ENCODE measurements around the gene C2CD2L.
"Not testable (repeated sequence)": the region's sequence is repeated elsewhere in the genome, so short reads cannot be mapped to it uniquely, and the experiment has no call there.

Gene C2CD2L

DNA sequence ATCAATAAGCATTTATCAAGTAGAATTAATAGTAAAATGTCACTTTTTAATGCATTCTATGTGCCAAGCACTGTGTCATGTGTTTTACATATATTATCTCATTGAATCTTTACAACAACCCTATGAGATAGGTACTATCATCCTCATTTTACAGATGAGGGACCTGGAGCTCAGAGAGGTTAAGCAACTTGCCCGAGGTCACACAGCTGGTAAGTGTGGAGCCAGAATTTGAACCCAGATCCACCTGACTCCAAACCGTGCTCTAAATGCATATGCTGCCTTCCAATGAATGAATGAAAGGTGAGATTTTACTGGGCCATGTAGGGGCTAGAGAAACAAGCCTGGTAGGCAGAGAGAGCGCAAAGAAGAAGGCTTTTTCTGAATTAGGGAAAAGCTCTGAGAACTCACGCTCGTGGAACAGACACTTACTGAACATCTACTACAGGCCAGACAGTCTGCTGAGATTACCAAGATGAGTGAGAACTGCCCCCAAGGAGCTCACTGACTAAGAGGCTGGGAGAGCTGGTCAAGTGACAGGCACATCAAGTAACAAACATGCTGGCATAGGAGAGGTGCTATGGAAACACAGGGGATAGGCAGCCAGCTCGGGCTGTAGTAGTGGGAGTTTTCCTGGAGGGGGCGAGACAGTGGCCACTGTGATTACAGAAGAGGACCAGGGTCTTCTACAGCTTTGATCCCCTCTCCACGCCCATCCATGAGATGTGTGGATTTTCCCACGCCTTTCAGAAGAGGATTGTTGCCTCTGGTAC, 46.1 kb downstream of the C2CD2L start:
- no peak for DNase-seq

DNA sequence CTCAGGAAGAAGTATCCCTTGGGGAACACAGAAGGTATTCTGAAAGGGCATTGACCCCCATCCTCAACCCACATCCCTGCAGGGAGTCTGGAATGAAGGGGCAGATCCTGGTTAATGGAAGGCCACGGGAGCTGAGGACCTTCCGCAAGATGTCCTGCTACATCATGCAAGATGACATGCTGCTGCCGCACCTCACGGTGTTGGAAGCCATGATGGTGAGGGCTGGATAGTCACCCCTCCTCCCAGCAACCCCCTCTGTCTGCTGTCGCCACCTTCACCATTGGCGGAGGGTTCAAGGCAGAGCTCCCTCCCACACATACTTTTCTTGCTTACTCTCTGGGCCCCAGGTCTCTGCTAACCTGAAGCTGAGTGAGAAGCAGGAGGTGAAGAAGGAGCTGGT, 47.0 kb downstream of the C2CD2L start:
- DNase-seq, result no peak

DNA sequence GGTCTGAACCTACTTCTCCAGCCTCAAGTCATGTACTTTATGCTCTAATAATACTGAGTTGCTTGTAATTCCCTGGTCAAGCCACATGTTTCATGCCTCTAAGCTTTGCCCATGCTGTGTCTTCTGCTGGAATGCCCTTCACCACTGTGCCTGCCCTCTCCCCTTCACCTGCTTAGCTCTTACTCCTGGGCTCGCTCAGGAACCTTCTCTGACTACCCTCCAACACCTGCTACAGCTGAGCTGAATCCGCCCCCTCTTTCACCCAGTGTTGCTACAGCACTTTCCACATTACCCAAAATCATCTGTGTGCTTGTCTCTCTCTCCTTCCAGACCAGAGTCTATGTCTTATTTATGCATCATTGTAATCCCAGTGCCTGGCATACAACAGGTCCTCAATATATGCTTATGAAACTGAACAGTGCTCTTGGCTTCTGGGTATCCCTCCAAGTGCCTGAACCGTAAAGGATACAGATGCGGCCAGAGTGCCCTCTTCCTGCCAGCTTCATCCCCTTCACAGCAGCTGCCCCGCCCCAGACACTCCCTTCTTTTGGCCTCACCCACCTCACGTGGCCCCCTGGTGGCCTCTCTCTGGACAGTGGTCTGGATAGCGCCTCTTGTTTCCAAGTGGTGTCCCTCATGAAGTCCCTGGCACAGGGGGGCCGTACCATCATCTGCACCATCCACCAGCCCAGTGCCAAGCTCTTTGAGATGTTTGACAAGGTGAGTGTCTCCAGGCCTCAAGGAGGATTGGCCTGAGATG, 48.8 kb downstream of the C2CD2L start:
- no peak for DNase-seq

DNA sequence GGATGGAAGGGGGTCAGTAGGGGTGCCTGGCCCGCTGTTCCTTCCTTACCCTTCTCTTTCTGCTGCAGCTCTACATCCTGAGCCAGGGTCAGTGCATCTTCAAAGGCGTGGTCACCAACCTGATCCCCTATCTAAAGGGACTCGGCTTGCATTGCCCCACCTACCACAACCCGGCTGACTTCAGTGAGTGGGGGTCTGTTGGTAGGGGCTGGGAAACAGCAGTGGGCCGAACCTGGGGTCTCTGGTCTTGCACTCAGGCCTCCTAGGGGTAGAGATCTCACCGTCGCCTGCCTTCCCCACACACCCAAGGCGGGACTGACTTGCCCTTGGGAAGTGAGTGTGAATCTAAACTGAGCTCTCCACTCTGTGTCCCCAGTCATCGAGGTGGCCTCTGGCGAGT, 49.4 kb downstream of the C2CD2L start:
- no peak for DNase-seq

DNA sequence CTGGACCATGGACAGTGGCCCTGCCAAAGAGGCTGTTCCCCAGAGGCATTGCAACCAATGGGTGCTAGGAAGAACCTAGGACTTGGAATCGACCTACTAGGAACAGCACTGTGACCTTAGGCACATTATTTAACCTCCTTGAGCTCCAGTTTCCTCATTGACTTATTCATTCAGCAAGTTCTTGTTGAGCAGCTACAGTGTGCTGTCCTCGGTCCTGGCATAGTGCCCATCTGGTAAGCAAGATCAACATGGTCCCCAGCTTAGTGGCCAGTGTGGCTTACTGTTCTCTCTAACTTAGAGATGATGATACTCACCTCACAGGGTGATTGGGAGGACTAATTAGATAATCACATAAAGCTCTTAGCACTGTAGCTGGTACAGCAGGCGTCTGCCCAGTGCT, 49.9 kb downstream of the C2CD2L start:
- DNase-seq, result no peak

DNA sequence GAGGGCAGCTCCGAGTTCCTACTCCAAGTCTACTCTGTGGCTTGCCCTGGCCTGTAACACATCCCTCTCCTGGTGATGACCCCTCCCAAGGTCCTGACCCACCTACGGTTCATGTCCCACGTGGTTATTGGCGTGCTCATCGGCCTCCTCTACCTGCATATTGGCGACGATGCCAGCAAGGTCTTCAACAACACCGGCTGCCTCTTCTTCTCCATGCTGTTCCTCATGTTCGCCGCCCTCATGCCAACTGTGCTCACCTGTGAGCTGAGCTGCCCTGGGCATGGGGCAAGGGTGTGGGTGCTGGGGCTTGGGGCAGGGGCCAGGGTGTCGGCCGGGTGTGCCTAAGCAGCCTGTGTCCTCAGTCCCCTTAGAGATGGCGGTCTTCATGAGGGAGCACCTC, 51.3 kb downstream of the C2CD2L start:
- DNase-seq, result no peak

DNA sequence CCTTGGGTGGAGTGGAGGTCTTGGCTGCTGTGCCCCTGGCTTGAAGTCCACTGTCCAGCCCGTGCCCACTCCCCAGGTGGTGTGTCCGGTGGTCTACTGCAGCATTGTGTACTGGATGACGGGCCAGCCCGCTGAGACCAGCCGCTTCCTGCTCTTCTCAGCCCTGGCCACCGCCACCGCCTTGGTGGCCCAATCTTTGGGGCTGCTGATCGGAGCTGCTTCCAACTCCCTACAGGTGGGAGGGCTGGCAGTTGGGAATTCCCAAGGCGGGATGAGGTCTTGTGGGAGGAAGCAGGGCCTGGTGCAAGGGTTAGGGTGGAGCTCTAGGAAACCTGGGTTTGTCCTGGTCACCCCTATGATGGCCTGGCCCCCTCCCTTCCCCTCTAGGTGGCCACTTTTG, 53.0 kb downstream of the C2CD2L start:
- DNase-seq, result no peak

GRCh38 chr11:119161871-119162270, 54.7 kb downstream of the C2CD2L start:
- DNase-seq, result no peak

- no peak for DNase-seq
Measured at GRCh38 chr11:119166368-119167076, 59.4 kb downstream of the C2CD2L start.

DNA sequence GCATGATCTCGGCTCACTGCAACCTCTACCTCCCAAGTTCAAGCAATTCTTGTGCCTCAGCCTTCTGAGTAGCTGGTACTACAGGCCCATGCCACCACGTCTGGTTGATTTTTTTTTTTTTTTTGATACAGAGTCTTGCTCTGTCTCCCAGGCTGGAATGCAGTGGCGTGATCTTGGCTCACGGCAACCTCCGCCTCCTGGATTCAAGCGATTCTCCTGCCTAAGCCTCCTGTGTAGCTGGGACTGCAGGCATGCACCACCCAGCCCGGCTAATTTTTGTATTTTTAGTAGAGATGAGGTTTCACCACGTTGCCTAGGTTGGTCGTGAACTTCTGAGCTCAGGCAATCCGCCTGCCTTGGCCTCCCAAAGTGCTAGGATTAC, 59.9 kb downstream of the C2CD2L start:
- DNase-seq, result not testable (repeated sequence)

DNA sequence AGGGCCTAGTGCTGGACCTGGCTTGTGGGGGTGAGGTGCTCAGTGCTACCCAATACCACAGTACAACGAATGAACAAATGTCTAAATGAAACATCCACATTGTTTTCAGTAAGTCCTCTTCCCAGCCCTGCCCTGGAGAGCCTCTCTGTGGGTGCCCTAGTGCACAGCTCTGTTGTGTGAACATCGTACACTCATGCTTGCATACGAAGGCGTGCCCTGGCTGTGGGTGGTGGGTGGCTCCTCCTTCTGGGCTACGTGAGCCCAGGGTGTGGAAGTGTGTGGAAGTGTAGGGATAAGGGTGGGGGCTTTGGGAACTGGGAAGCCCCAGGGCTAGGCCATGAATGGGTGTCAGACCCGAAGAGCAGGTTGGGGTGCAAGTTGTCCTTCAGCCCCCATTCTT, 60.8 kb downstream of the C2CD2L start:
- DNase-seq, result no peak
